Measurements from ENCODE around the gene SSH2.

SSH2 gene

DNA sequence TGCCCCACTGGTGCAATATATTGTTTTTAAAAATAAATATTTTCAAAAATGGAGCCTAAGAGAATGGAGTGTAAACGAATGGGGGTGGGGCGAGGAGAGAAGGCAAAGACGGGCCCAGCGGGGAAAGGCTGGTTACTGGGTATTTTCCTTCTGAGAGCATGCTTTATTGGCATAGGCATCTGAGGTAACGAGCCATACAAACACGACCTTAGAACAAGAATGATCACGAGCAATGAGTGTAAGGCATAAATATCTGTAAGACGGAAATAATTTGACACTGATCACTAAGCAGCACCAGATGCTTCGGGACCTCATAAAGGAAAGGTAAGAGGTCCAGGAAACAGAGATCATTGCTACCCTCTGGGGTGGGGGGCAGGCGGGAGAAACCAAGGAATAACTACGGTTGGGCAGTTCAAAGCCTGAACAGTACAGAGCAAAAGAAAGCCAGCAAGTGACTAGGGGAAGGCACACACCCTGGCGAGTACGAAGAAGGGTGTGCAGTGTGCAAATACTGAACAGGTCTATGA, 959 bp downstream of the SSH2 start:
- TF ChIP-seq, protein P1, sequence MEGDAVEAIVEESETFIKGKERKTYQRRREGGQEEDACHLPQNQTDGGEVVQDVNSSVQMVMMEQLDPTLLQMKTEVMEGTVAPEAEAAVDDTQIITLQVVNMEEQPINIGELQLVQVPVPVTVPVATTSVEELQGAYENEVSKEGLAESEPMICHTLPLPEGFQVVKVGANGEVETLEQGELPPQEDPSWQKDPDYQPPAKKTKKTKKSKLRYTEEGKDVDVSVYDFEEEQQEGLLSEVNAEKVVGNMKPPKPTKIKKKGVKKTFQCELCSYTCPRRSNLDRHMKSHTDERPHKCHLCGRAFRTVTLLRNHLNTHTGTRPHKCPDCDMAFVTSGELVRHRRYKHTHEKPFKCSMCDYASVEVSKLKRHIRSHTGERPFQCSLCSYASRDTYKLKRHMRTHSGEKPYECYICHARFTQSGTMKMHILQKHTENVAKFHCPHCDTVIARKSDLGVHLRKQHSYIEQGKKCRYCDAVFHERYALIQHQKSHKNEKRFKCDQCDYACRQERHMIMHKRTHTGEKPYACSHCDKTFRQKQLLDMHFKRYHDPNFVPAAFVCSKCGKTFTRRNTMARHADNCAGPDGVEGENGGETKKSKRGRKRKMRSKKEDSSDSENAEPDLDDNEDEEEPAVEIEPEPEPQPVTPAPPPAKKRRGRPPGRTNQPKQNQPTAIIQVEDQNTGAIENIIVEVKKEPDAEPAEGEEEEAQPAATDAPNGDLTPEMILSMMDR (IDR thresholded peaks at IDR 0.05; ENCODE audit: low read length, missing control alignments) = no peak
- peak; percentile 43 for DNase-seq (ENCODE audit: low read depth)
- peak overlapping the region; percentile 89 for H3K4me3 ChIP-seq (replicated peaks; ENCODE audit: low read depth, low read length)

DNA sequence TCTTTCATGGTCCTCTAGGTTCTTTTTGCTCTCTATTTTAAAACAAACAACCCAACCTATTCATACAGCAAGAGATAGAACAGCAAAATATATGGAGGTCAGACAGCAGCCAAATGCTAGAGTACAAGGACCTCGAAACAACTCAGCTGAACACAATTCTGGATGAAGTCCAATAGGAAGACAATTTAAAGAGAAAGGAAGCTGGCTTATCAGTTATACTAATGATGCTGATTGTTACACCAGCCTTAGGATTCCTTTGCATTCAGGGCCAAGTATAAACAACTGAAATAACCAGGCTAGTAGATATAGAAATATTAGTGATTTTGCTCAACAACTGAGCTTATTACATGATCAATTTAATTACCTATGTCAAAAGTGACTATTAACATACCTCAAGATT, 2.5 kb downstream of the SSH2 start:
- TF ChIP-seq, protein P1 (IDR thresholded peaks at IDR 0.05; ENCODE audit: low read length, missing control alignments) = no peak
- peak; percentile 45 for DNase-seq (ENCODE audit: low read depth)
- peak overlapping the region; percentile 89 for H3K4me3 ChIP-seq (replicated peaks; ENCODE audit: low read depth, low read length)

DNA sequence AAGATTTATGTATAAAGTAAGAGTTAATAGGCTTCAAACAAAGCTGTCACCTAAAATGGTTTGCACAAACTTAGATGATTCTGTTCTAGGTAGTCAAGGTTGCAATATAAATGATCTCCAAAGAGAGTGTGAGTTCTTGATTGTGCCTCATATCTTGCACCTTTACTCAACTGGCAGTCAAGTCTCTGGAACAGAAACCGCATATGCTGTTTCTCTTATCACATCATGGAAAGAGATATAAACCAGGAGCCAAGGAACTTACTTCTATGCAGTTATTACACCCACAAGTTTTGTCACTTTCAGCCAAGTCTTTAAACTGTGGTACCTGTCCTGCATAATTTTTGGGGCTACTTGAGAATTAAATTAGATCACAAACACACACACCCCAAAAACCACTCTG, 5.2 kb downstream of the SSH2 start:
- TF ChIP-seq, protein P1 (IDR thresholded peaks at IDR 0.05; ENCODE audit: low read length, missing control alignments) = no peak
- no peak overlapping the region for H3K4me3 ChIP-seq (replicated peaks; ENCODE audit: low read depth, low read length)
- no peak for DNase-seq (ENCODE audit: low read depth)

DNA sequence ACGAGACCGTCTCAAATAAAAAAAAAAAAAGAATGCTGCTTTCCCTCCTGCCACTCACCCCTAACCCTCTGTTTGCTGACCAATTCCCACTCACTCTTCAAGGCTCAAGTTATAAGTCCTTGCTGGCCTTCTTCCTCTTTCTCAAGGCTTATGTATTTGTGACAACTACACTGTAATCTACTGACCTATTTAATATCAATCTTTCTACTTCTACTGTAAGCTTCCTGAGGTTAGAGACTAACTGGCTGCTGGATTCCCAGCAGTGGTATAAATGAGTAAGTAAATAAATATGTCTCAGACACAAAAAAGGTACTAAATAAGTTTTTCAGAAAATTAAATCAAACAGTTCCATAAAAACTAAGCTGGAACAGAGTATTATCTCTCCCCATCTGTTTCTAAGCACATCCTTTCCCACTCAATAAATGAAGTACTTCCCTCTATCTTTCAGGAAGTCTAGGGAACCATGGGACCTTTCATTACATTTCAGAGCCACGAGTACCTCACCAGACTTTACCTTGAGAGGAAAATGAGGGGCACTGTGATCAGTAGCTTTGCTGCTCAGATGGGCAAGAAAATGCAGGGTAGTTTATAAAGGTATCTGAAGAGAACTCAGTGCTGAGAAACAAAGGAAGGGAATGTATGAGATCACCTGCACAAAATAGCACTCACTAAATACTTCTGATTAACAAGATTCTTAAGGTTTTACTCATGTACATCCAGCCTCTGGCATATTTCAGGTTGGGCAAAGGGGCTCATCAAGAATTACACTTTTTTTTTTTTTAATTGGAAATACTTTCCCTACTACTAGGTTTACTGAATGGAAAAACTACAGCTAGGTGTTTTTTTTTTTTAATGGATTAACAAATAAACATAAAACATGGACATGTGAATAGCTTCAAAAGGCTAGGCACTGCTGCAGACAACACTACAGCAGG, 10.8 kb downstream of the SSH2 start:
- peak; percentile 55 for DNase-seq (ENCODE audit: low read depth)
- TF ChIP-seq, protein P1 (IDR thresholded peaks at IDR 0.05; ENCODE audit: low read length, missing control alignments) = no peak
- no peak overlapping the region for H3K4me3 ChIP-seq (replicated peaks; ENCODE audit: low read depth, low read length)

DNA sequence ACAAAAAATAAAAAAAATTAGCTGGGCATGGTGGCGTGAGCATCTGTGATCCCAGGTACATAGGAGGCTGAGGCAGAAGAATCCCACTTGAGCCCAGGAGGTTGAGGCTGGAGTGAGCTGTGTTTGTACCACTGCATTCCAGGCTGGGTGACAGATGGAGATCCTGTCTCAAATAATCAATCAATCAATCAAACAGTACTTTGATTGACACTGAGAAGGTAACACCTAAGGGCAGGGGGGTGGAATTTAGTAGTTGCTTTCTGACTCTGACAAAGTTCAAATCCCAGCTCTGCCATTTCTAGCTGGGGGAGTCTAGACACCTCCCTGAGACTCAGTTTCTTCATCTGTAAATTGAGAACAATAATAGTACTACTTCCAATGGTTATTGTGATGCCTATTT, 12.0 kb downstream of the SSH2 start:
- TF ChIP-seq, protein P1 (IDR thresholded peaks at IDR 0.05; ENCODE audit: low read length, missing control alignments) = no peak

DNA sequence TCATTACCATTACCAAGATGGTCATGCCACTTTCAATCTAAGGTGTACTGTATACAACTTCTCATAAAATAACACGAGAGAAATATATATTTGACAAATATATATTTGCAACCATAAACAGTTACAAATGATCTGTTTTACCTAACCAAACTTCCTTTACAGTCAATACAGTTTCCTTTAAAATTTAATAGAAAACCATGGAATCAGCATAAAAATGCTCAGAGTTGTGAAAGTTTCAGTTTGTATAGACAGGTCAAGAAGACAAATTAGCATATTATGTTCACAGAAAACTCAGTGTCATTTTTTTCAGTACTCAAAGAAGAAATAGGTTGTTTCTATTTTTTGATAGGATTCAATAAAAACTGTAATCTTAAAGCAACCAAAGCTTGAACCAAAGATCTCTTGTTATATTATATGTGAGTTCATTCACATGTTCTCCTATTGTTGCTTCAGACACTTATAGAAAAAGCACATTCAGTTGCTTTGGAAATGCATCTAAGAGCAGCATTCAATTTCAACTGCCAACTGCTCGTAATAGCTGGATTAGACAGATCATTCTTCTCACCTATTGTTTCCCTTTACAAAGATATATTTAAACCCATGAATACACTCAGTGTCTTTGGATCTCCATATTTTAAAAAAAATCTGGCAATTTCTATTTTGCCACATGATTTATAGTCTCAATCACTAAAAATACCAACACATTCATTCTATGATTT, 15.1 kb downstream of the SSH2 start:
- DNase-seq (ENCODE audit: low read depth) = no peak
- no peak overlapping the region for H3K4me3 ChIP-seq (replicated peaks; ENCODE audit: low read depth, low read length)
- TF ChIP-seq, protein P1 (IDR thresholded peaks at IDR 0.05; ENCODE audit: low read length, missing control alignments) = no peak

More for the DNA sequence above, 12.0 kb downstream of the SSH2 start:
- DNase-seq (ENCODE audit: low read depth) = no peak
- H3K4me3 ChIP-seq (replicated peaks; ENCODE audit: low read depth, low read length) = no peak overlapping the region

Measured in fibroblast of pulmonary artery (primary cell).